A673 (cell line): ENCODE data around the gene WDR88. TPM values are rescaled to one million over a fixed set of nuclear protein-coding genes. Genes with fewer than 3 reads are reported as not detected.

Experiments used
- Bru-seq: library from RNA; stranded (reverse); fragments of 400-500 nt; gene quantifications from one replicate; lab custom pipeline; 2021; lab: Mats Ljungman, UMichigan
- BruChase-seq, 2 experiments: library from RNA; stranded (reverse); fragments of 400-500 nt; gene quantifications; one replicate each; lab custom pipeline; 2021; lab: Mats Ljungman, UMichigan
- BruUV-seq: library from RNA; stranded (reverse); fragments of 400-500 nt; replicated peaks from 2 replicates; lab custom pipeline; 2021; lab: Mats Ljungman, UMichigan
- CTCF ChIA-PET: fragments of 300-600 bp; sonication (Branson Sonifier 250); formaldehyde crosslinking; loops from one replicate; lab custom pipeline; 2022; ENCODE audit warnings: antibody characterized with exemption; lab: Charles Lee
- POLR2A ChIA-PET: fragments of 300-600 bp; sonication (Branson Sonifier 250); formaldehyde crosslinking; loops from one replicate; lab custom pipeline; 2022; ENCODE audit warnings: antibody characterized with exemption; ENCODE audit not compliant: low non-redundant PET; lab: Charles Lee
- DNase-seq: peaks from one replicate; pipeline ENCODE4 v3.0.0-alpha.2; 2015; ENCODE audit warnings: low spot score
- H3K27ac ChIP-seq: fragments of 200-600 bp; sonication (generic); 2 replicates; pipeline ENCODE4 v1.5.1; 2016; ENCODE audit warnings: mixed run types, low read depth, mild to moderate bottlenecking, mixed read lengths, antibody characterized with exemption, low read length; ENCODE audit not compliant: poor library complexity, severe bottlenecking
- H3K27me3 ChIP-seq: fragments of 200-600 bp; sonication (generic); replicated peaks from 2 replicates; pipeline ENCODE4 v1.6.1; 2017; ENCODE audit warnings: mixed run types, low read depth, mild to moderate bottlenecking, mixed read lengths, antibody characterized with exemption, low read length; ENCODE audit not compliant: insufficient read depth, poor library complexity
- H3K36me3 ChIP-seq: fragments of 200-600 bp; sonication (generic); 2 replicates; pipeline ENCODE4 v1.6.1; 2016; ENCODE audit warnings: mixed run types, mild to moderate bottlenecking, mixed read lengths, antibody characterized with exemption, low read length; ENCODE audit not compliant: insufficient read depth, poor library complexity, severe bottlenecking
- H3K4me1 ChIP-seq: fragments of 200-600 bp; sonication (generic); 2 replicates; pipeline ENCODE4 v1.6.1; 2017; ENCODE audit warnings: mixed run types, mild to moderate bottlenecking, mixed read lengths, antibody characterized with exemption, low read length; ENCODE audit not compliant: insufficient read depth, poor library complexity, severe bottlenecking
- H3K4me3 ChIP-seq: fragments of 200-600 bp; sonication (generic); 2 replicates; pipeline ENCODE4 v1.5.1; 2016; ENCODE audit warnings: low read depth, mixed run types, mild to moderate bottlenecking, mixed read lengths, low read length; ENCODE audit not compliant: poor library complexity, severe bottlenecking
- H3K9me3 ChIP-seq: fragments of 200-600 bp; sonication (generic); 2 replicates; pipeline ENCODE4 v1.6.1; 2016; ENCODE audit warnings: mixed run types, low read depth, mild to moderate bottlenecking, mixed read lengths, antibody characterized with exemption, low read length; ENCODE audit not compliant: poor library complexity, severe bottlenecking
- EZH2 ChIP-seq: fragments of 200-600 bp; sonication (generic); IDR thresholded peaks from 2 replicates; pipeline ENCODE4 v1.6.1; 2017; ENCODE audit warnings: borderline replicate concordance, low read depth, mild to moderate bottlenecking, mixed read lengths, antibody characterized with exemption, low read length; ENCODE audit not compliant: poor library complexity, severe bottlenecking
- intact Hi-C: fragments of 100-400 bp; cut with micrococcal nuclease; formaldehyde crosslinking; loops from one replicate; pipeline ENCODE4 v1.10.0; 2022; ENCODE audit not compliant: unreplicated experiment
- long read RNA-seq: library from polyadenylated mRNA; stranded (forward); transcript quantifications from one replicate; pipeline ENCODE4 v2.0.0, GENCODE V29; 2022
- total RNA-seq: library from RNA; stranded (reverse); gene quantifications from 2 replicates; pipeline ENCODE4 v1.2.3, GENCODE V29; 2021
- TF ChIP-seq, protein P1 (sequence below): fragments of 300-800, 200-600 bp; sonication (generic); conservative IDR thresholded peaks from 2 replicates; pipeline ENCODE4 v1.5.1; 2017; ENCODE audit warnings: low read depth, mild to moderate bottlenecking, antibody characterized with exemption, low read length, moderate library complexity, mixed read lengths

WDR88 gene, protein sequence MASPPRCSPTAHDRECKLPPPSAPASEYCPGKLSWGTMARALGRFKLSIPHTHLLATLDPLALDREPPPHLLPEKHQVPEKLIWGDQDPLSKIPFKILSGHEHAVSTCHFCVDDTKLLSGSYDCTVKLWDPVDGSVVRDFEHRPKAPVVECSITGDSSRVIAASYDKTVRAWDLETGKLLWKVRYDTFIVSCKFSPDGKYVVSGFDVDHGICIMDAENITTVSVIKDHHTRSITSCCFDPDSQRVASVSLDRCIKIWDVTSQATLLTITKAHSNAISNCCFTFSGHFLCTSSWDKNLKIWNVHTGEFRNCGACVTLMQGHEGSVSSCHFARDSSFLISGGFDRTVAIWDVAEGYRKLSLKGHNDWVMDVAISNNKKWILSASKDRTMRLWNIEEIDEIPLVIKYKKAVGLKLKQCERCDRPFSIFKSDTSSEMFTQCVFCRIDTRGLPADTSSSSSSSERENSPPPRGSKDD
- total RNA-seq, result not detected in 2 replicates
- Bru-seq, nascent RNA, result percentile 15 among the genes with signal in this experiment
- BruChase-seq, experiment 1, labeled RNA remaining after a 2-hour chase, result percentile 8 among the genes with signal in this experiment
- BruChase-seq, experiment 2, labeled RNA remaining after a 6-hour chase, result percentile 18 among the genes with signal in this experiment
- long read RNA-seq, partial matches to known transcripts, result 0 of 1 reads
- long read RNA-seq, other reads (novel, unspliced or antisense), result 1 of 1 reads

DNA sequence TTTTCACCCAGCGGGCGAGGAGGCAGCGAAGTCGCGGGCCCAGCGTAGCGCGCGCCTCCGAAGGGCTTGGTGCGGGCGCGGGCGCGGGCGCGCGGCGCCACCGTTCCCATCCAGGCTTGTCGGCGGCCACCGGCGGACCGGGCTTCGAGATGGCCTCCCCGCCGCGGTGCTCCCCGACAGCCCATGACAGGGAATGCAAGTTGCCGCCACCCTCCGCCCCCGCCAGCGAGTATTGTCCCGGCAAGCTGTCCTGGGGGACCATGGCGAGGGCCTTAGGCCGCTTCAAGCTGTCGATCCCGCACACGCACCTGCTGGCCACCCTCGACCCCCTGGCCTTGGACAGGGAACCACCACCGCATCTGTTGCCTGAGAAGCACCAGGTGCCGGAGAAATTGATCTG lies at the start of gene WDR88:
TSS of gene WDR88 (plus strand) at position 94 of the 400 bp plus-strand sequence. CDS start at position 150, 56 bp downstream.
- ChIA-PET CTCF (no interaction called here), POLR2A (no interaction called here)

DNA sequence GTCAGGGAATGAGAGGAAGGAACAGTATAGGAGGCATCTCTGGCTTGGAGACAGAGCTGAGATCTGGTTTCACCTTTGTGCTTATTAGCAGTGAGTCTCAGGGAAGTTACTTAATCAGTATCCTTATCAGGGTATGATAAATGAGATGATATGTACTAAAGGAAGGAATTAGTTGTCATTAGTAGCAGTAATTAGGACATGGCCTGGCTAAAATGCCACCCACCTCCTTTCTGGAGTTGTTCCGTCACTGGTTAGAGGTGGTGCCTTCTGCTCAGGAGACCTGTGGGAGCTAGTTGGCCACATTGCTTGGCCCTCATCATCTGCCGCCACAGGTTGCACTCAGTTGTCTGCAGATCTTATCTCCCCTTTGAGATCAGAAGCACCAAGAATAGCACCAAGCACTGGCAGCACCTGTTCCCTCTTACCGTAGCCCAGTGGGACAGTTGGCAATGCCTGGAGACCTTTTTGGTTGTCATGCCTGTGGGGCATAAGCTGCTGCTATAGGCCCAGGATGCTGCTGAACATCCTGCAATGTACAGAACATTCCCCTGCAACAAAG lies 46.3 kb upstream of the WDR88 start:
- H3K4me1 ChIP-seq, result peaks cover 5% of the 10 kb centered on the region
- H3K4me3 ChIP-seq, result no peak overlapping the region
- ChIA-PET CTCF (no interaction called here), POLR2A (no interaction called here)
- DNase-seq, result no peak
- no peak for TF ChIP-seq EZH2
- TF ChIP-seq, protein P1, sequence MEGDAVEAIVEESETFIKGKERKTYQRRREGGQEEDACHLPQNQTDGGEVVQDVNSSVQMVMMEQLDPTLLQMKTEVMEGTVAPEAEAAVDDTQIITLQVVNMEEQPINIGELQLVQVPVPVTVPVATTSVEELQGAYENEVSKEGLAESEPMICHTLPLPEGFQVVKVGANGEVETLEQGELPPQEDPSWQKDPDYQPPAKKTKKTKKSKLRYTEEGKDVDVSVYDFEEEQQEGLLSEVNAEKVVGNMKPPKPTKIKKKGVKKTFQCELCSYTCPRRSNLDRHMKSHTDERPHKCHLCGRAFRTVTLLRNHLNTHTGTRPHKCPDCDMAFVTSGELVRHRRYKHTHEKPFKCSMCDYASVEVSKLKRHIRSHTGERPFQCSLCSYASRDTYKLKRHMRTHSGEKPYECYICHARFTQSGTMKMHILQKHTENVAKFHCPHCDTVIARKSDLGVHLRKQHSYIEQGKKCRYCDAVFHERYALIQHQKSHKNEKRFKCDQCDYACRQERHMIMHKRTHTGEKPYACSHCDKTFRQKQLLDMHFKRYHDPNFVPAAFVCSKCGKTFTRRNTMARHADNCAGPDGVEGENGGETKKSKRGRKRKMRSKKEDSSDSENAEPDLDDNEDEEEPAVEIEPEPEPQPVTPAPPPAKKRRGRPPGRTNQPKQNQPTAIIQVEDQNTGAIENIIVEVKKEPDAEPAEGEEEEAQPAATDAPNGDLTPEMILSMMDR, result no peak
- intact Hi-C loops, result no loop called here
- no peaks in the 10 kb centered on the region for H3K27me3 ChIP-seq
- peaks cover 3% of the 10 kb centered on the region for H3K36me3 ChIP-seq
- H3K27ac ChIP-seq, result no peak overlapping the region
- no peaks in the 10 kb centered on the region for H3K9me3 ChIP-seq
- no TSS peak for BruUV-seq

More for the DNA sequence above, at the start of gene WDR88:
- Histone ChIP-seq H3K27ac (no peak within 1 kb of the TSS), H3K27me3 (no peaks in the 10 kb centered on the region), H3K4me3 (no peak within 1 kb of the TSS), H3K9me3 (no peaks in the 10 kb centered on the region), H3K4me1 (no peaks in the 10 kb centered on the region), H3K36me3 (peaks cover 1% of the 10 kb centered on the region)
- TF ChIP-seq, protein P1, result no peak
- no peak for TF ChIP-seq EZH2
- DNase-seq, result no peak
- BruUV-seq, result no TSS peak
- intact Hi-C loops, result no loop called here

DNA sequence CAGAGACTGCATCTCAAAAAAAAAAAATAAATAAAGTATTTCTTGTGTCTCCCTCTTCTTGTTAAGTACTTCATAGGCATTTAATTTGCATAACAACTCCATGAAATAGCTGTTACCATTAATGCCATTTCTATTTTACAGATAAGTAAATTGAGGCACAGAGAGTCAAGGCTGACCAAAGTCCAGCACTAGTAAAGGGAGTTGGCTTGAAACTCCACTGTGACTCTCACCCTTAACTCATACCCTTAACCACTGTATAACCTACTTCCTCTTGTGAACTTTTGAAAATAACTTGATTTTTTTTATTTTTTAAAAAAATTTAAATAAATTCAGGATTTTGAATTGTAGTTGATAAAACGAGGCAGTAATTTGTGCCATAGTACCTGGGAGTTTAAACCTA lies 45.0 kb upstream of the WDR88 start:
- intact Hi-C loops, result no loop called here
- ChIA-PET POLR2A (no interaction called here), CTCF (no interaction called here)
- Histone ChIP-seq H3K27ac (no peak overlapping the region), H3K4me3 (no peak overlapping the region), H3K9me3 (no peaks in the 10 kb centered on the region), H3K36me3 (peaks cover 3% of the 10 kb centered on the region), H3K27me3 (no peaks in the 10 kb centered on the region), H3K4me1 (peaks cover 3% of the 10 kb centered on the region)
- TF ChIP-seq, protein P1, result no peak
- no peak for TF ChIP-seq EZH2
- DNase-seq, result no peak
- BruUV-seq, result no TSS peak
